Prostate gland (tissue), 2 donors: ENCODE measurements around the gene CDC6. TPM values are rescaled to one million over a fixed set of nuclear protein-coding genes. Genes with fewer than 3 reads are reported as not detected.

ENCODE experiments used
- DNase-seq: peaks from one replicate; pipeline ENCODE4 v3.0.0-alpha.2; 2019; ENCODE audit warnings: low spot score
- H3K27ac ChIP-seq, 2 donors: fragments of 200-600 bp; sonication (generic); 2 replicates each; pipeline ENCODE4 v1.5.1; 2017 to 2019
- H3K27me3 ChIP-seq: fragments of 200-600 bp; sonication (generic); replicated peaks from 2 replicates; pipeline ENCODE4 v1.5.1; 2019; ENCODE audit not compliant: insufficient read depth
- H3K36me3 ChIP-seq, 2 donors: fragments of 200-600 bp; sonication (generic); 1 replicate in 1 of 2; 2 replicates in 1 of 2; pipeline versions ENCODE4 v1.5.1 to v1.8.1; 2017 to 2019
- H3K4me1 ChIP-seq: fragments of 200-600 bp; sonication (generic); replicated peaks from 2 replicates; pipeline ENCODE4 v1.5.1; 2019
- H3K4me3 ChIP-seq, 2 donors: fragments of 200-600 bp; sonication (generic); 2 replicates each; pipeline ENCODE4 v1.5.1; 2017 to 2019
- H3K9me3 ChIP-seq: fragments of 200-600 bp; sonication (generic); 2 replicates; pipeline ENCODE4 v1.5.1; 2017
- POLR2A ChIP-seq: fragments of 450-650 bp; IDR thresholded peaks from one replicate; pipeline ENCODE4 v1.6.1; 2016; ENCODE audit warnings: antibody characterized with exemption, mild to moderate bottlenecking
- POLR2AphosphoS5 ChIP-seq: sonication (generic); formaldehyde crosslinking; IDR thresholded peaks from one replicate; pipeline ENCODE4 v1.6.1; 2017; ENCODE audit warnings: antibody characterized with exemption
- WGBS: methylation state at CpG from one replicate; pipeline ENCODE4 v1.1.5; 2018; 5-methylcytosine and 5-hydroxymethylcytosine counted together
- intact Hi-C: fragments of 100-400 bp; cut with DNase I; formaldehyde crosslinking; loops from one replicate; pipeline ENCODE4 v1.14.2; 2022
- total RNA-seq, 2 donors: library from RNA; depleted of rRNA; stranded (reverse); fragments of >200 nt; gene quantifications; one replicate each; pipeline ENCODE4 v1.1.0, GENCODE V29; 2016
- TF ChIP-seq, protein P1 (sequence below), 4 experiments: fragments of 200-600 bp in 2 of 4; fragments of 450-650 bp in 2 of 4; sonication (generic) in 2 of 4; IDR thresholded peaks; 1 replicate in 3 of 4; 2 replicates in 1 of 4; pipeline ENCODE4 v1.5.1; 2016 to 2019; ENCODE audit warnings: antibody characterized with exemption in 4 of 4, mild to moderate bottlenecking in 2 of 4, moderate library complexity in 2 of 4

Gene CDC6
- total RNA-seq, 2 donors from 2014 or later, result 2.1 to 10.3 TPM

DNA sequence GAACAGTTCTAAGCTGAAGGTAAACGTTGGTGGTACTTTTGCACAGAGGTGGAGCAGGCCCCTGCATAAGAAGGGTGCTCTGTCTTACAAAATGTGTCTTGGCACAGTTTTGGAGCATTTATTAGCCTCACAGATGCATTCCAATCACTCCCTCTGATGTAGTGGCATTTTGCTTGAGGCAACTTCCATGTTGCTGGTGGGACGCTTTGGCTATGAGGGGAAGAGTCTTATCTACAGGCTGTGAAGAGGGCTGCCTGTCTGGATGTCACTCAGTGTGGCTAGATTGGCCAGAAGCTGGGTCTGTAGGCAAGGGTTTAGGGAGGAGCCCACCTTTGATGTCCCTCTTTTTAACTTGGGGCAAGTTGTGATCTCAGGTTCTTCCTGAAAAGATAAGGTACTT, 18.7 kb downstream of the CDC6 start:
- no peak overlapping the region for H3K4me3 ChIP-seq
- no peaks in the 10 kb centered on the region for H3K36me3 ChIP-seq
- H3K27ac ChIP-seq, result peak overlapping the region; percentile 43 to 58
- WGBS, result 33% methylated on average over 2 of the region's 2 CpGs
- TF ChIP-seq POLR2A, result no peak
- no peak for TF ChIP-seq POLR2AphosphoS5
- TF ChIP-seq, protein P1, sequence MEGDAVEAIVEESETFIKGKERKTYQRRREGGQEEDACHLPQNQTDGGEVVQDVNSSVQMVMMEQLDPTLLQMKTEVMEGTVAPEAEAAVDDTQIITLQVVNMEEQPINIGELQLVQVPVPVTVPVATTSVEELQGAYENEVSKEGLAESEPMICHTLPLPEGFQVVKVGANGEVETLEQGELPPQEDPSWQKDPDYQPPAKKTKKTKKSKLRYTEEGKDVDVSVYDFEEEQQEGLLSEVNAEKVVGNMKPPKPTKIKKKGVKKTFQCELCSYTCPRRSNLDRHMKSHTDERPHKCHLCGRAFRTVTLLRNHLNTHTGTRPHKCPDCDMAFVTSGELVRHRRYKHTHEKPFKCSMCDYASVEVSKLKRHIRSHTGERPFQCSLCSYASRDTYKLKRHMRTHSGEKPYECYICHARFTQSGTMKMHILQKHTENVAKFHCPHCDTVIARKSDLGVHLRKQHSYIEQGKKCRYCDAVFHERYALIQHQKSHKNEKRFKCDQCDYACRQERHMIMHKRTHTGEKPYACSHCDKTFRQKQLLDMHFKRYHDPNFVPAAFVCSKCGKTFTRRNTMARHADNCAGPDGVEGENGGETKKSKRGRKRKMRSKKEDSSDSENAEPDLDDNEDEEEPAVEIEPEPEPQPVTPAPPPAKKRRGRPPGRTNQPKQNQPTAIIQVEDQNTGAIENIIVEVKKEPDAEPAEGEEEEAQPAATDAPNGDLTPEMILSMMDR (IDR thresholded peaks at IDR 0.05), result no peak
- DNase-seq, result no peak
- peaks cover 28% of the 10 kb centered on the region for H3K4me1 ChIP-seq
- intact Hi-C loops, result no loop called here
- no peaks in the 10 kb centered on the region for H3K27me3 ChIP-seq
- H3K9me3 ChIP-seq, result no peaks in the 10 kb centered on the region

DNA sequence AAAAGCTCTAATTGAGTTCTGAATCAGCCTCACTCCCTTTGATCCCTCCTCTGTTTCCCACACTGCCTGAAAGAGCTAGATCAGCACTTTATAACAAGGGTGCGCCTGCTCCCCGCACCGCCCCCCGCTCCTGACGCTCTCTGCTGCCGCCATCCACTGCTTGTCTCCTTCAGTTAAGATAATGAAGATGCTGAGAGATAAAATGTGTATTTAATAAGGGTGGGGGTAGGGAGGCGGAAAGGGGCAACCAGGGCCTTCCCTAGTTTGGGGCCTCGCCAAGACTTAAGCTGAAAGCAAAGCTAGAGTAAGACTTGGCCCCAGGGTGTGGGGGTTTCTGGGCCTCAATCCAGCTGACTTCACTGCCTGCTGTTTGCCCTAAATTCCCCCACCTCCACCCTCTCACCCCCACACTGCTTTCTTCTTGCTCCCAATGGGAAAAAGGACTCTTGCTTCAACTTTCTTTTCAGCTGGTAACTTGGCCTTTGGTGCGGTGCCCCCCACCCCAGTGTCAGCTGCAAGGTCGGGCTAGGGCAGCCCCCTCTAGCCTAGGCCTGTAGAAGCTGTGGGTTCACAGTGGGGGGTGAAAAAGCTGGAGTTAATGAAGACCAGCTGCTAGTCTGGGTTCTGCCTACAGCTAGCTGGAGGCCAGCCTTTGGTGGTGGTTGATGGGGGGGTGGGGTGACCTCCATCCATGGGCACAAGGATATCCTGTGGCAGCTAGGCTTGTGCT, 19.5 kb downstream of the CDC6 start:
- 23% methylated on average over 10 of the region's 10 CpGs for WGBS
- H3K27me3 ChIP-seq, result no peaks in the 10 kb centered on the region
- H3K9me3 ChIP-seq, result no peaks in the 10 kb centered on the region
- H3K4me1 ChIP-seq, result peaks cover 28% of the 10 kb centered on the region
- peak overlapping the region; percentile 43 to 58 for H3K27ac ChIP-seq
- intact Hi-C loops, result no loop called here
- no peak overlapping the region for H3K4me3 ChIP-seq
- no peak for DNase-seq
- H3K36me3 ChIP-seq, result no peaks in the 10 kb centered on the region
- TF ChIP-seq POLR2AphosphoS5 (no peak), POLR2A (no peak)
- TF ChIP-seq, protein P1 (IDR thresholded peaks at IDR 0.05), result no peak

DNA sequence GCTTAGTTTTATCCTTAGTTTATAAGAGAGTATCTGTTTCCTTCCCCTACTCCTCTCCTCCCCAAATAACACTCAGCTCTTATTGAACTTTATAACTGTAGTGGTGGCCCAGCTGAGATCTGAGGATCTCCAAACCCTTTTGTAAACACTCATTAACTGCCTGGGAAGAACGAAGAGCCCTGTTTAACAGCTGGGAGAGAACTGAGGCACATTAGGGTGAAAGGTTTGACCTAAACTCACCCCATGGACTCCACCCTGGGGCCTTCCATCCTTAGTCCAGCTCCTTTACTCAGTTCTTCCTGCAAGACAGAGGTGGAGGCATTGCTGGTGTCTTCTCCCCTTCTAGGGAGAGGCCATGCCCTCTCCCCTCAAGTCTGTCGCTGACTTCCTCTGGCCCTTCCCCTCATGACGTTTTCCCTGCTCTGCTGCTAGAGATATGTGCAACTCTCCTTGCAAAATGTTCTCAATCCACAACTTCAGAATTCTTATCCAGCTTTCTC, 20.1 kb downstream of the CDC6 start:
- H3K27me3 ChIP-seq, result no peaks in the 10 kb centered on the region
- H3K4me3 ChIP-seq, result no peak overlapping the region
- no peak for DNase-seq
- intact Hi-C loops, result no loop called here
- H3K36me3 ChIP-seq, result no peaks in the 10 kb centered on the region
- peak overlapping the region; percentile 43 to 58 for H3K27ac ChIP-seq
- 27% methylated on average over 3 of the region's 3 CpGs for WGBS
- no peaks in the 10 kb centered on the region for H3K9me3 ChIP-seq
- peaks cover 28% of the 10 kb centered on the region for H3K4me1 ChIP-seq
- TF ChIP-seq, protein P1 (IDR thresholded peaks at IDR 0.05), result no peak
- no peak for TF ChIP-seq POLR2AphosphoS5

DNA sequence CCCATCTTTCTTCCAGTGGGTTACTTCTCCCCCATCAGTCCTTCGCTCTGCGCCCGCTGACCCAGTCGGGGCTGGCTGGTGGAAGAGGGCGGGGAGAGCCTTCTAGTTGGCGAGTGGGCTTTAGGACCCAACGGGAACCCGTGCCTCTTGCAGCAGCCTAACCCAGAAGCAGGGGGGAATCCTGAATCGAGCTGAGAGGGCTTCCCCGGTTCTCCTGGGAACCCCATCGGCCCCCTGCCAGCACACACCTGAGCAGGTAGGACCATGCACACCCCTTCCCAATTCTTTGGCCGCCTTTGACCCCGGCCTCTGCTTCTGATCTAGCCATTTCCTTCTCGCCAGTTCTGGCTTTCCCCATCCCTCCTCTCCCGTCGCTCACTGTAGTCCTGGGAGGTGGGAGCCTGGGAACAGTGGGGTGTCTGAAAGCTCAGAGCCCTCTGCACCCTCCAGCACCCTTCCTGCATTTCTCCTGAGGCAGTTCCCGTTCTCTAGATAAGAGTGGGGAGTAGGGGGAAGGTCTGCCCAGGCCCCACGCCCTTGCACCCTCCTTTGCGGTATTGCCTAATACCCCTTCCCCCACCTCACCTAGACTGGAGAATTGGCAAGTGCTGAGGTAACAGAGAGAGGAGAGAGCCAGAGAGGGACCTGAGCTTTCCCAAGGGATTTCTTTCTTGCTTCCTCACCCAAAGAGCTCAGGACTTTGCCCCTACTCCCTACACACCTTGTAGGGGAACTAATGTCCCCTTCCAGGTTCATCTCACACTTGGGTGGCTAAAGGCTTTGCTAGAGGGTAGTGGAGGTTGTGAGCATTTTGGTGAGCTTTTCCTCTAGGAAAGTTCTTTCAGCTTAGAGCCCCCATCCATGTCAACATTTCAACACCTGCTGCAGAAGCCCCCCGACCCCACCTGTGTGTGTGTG, 21.6 kb downstream of the CDC6 start, which contains the start of gene RARA:
TSS of gene RARA (plus strand) at position 150 of the 918 bp plus-strand sequence. CDS start 22,039 bp downstream, outside the sequence.
- TF ChIP-seq POLR2A (no peak), POLR2AphosphoS5 (no peak)
- TF ChIP-seq, protein P1 (IDR thresholded peaks at IDR 0.05), result no peak
- no peaks in the 10 kb centered on the region for H3K36me3 ChIP-seq
- peak within 1 kb of the TSS; percentile 46 to 59 for H3K27ac ChIP-seq
- no peaks in the 10 kb centered on the region for H3K9me3 ChIP-seq
- H3K4me3 ChIP-seq, result peak within 1 kb of the TSS; percentile 23 to 30
- intact Hi-C loops, result no loop called here
- H3K27me3 ChIP-seq, result no peaks in the 10 kb centered on the region
- 5% methylated on average over 20 of the region's 20 CpGs for WGBS
- no peak for DNase-seq
- H3K4me1 ChIP-seq, result peaks cover 28% of the 10 kb centered on the region
